Fibroblast of pulmonary artery (primary cell): ENCODE results near the gene NEUROG1.

Source experiments
- DNase-seq: peaks from one replicate; pipeline ENCODE4 v3.0.0-alpha.2; 2010; ENCODE audit warnings: low read depth
- H3K4me3 ChIP-seq: replicated peaks from 2 replicates; pipeline ENCODE4 v1.5.1; 2011; ENCODE audit warnings: low read depth, mild to moderate bottlenecking, control low read depth, low read length, moderate library complexity
- CTCF ChIP-seq: IDR thresholded peaks from 2 replicates; pipeline ENCODE4 v1.5.1; 2011; ENCODE audit warnings: mild to moderate bottlenecking, control low read depth, low read length, inconsistent platforms; ENCODE audit errors: missing control alignments

NEUROG1 gene

GRCh38 chr5:135553688-135554462 is 18.1 kb upstream of the NEUROG1 start:
- TF ChIP-seq CTCF = peak; percentile 29
- H3K4me3 ChIP-seq = no peak overlapping the region
- peak; percentile 14 for DNase-seq

- peak; percentile 83 for TF ChIP-seq CTCF
- no peak overlapping the region for H3K4me3 ChIP-seq
- DNase-seq = peak; percentile 82
Measured at GRCh38 chr5:135551593-135552447, 16.1 kb upstream of the NEUROG1 start.

GRCh38 chr5:135549413-135549812 is 13.6 kb upstream of the NEUROG1 start:
- no peak for DNase-seq
- no peak overlapping the region for H3K4me3 ChIP-seq
- TF ChIP-seq CTCF = no peak

- no peak for TF ChIP-seq CTCF
- DNase-seq = no peak
Measured at GRCh38 chr5:135547590-135548254, 12.0 kb upstream of the NEUROG1 start.

GRCh38 chr5:135546912-135547311 is 11.1 kb upstream of the NEUROG1 start:
- DNase-seq = no peak
- TF ChIP-seq CTCF = no peak
- no peak overlapping the region for H3K4me3 ChIP-seq

More at GRCh38 chr5:135547590-135548254, 12.0 kb upstream of the NEUROG1 start:
- H3K4me3 ChIP-seq = no peak overlapping the region

GRCh38 chr5:135546101-135546500 is 10.3 kb upstream of the NEUROG1 start:
- no peak overlapping the region for H3K4me3 ChIP-seq
- TF ChIP-seq CTCF = no peak

More at GRCh38 chr5:135546101-135546500, 10.3 kb upstream of the NEUROG1 start:
- no peak for DNase-seq
